WTC11 (cell line): ENCODE data around the gene EIF3F.
A peak's percentile ranks its signal among the peaks of the same experiment; 100 is the strongest.

Experiments used
- CTCF ChIP-seq: fragments of 200-600 bp; IDR thresholded peaks from 2 replicates; pipeline ENCODE4 v1.8.0; 2022; ENCODE audit warnings: antibody characterized with exemption
- ESRRA ChIP-seq: sonication (generic); formaldehyde crosslinking; IDR thresholded peaks from 2 replicates; pipeline ENCODE4 v1.8.1; 2022; ENCODE audit warnings: mild to moderate bottlenecking, missing genetic modification reagents, borderline replicate concordance
- ETV6 ChIP-seq: sonication (generic); formaldehyde crosslinking; IDR thresholded peaks from 2 replicates; pipeline ENCODE4 v1.8.1; 2022; ENCODE audit warnings: mild to moderate bottlenecking, missing genetic modification reagents
- GABPB1 ChIP-seq: sonication (generic); formaldehyde crosslinking; IDR thresholded peaks from 2 replicates; pipeline ENCODE4 v1.8.1; 2023; ENCODE audit warnings: mild to moderate bottlenecking, missing genetic modification reagents
- IRF2 ChIP-seq: sonication (generic); formaldehyde crosslinking; IDR thresholded peaks from 2 replicates; pipeline ENCODE4 v1.8.0; 2022; ENCODE audit warnings: low read depth, missing genetic modification reagents, borderline replicate concordance
- RORB ChIP-seq: fragments of 250-450 bp; sonication (Bioruptor Pico); IDR thresholded peaks from 2 replicates; pipeline ENCODE4 v1.9.0; 2021; ENCODE audit warnings: mild to moderate bottlenecking
- TCF7 ChIP-seq: sonication (generic); formaldehyde crosslinking; IDR thresholded peaks from 2 replicates; pipeline ENCODE4 v1.8.0; 2022; ENCODE audit warnings: mild to moderate bottlenecking, low read depth, missing genetic modification reagents, moderate library complexity
- ZNF232 ChIP-seq: sonication (generic); formaldehyde crosslinking; IDR thresholded peaks from 2 replicates; pipeline ENCODE4 v1.8.0; 2022; ENCODE audit warnings: mild to moderate bottlenecking, missing genetic modification reagents
- ZNF396 ChIP-seq: fragments of 250-450 bp; sonication (Bioruptor Pico); IDR thresholded peaks from 2 replicates; pipeline ENCODE4 v1.8.0; 2021; ENCODE audit warnings: mild to moderate bottlenecking, moderate library complexity, borderline replicate concordance
- TF ChIP-seq, protein P1 (sequence below): sonication (generic); formaldehyde crosslinking; IDR thresholded peaks from 2 replicates; pipeline ENCODE4 v1.8.0; 2022; ENCODE audit warnings: mild to moderate bottlenecking, missing genetic modification reagents

GRCh38 chr11:8033305-8034105 is 46.4 kb downstream of the EIF3F start:
- peak; percentile 29; the same call in 1 of the 2 replicates for TF ChIP-seq CTCF
- no peak for TF ChIP-seq IRF2 (CRISPR knock-in tag)
- TF ChIP-seq, protein P1, sequence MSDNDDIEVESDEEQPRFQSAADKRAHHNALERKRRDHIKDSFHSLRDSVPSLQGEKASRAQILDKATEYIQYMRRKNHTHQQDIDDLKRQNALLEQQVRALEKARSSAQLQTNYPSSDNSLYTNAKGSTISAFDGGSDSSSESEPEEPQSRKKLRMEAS (CRISPR knock-in tag): no peak
- TF ChIP-seq RORB (CRISPR knock-in tag): no peak
- TF ChIP-seq ZNF232 (CRISPR knock-in tag): no peak
- no peak for TF ChIP-seq TCF7 (CRISPR knock-in tag)
- TF ChIP-seq ETV6: no peak
- no peak for TF ChIP-seq GABPB1 (CRISPR knock-in tag)
- TF ChIP-seq ZNF396 (CRISPR knock-in tag): no peak
- TF ChIP-seq ESRRA: no peak
